GM12878 (cell line): ENCODE results near the gene CD3D.

ENCODE experiments used
- NFIC ChIP-seq: IDR thresholded peaks from 2 replicates; pipeline ENCODE4 v1.6.1; 2012; ENCODE audit warnings: low read depth, mild to moderate bottlenecking, inconsistent platforms, low read length, moderate library complexity
- SPI1 ChIP-seq: IDR thresholded peaks from 2 replicates; pipeline ENCODE4 v1.6.1; 2011; ENCODE audit warnings: low read depth, mild to moderate bottlenecking, low read length, moderate library complexity, borderline replicate concordance; ENCODE audit not compliant: insufficient read depth
- SUZ12 ChIP-seq: fragments of 200-600 bp; sonication (generic); IDR thresholded peaks from one replicate; pipeline ENCODE4 v1.6.1; 2018; ENCODE audit warnings: antibody characterized with exemption, mild to moderate bottlenecking; ENCODE audit not compliant: unreplicated experiment
- ZBED1 ChIP-seq: IDR thresholded peaks from 2 replicates; pipeline ENCODE4 v1.6.1; 2016; ENCODE audit warnings: borderline replicate concordance
- TF ChIP-seq, protein P1 (sequence below), 3 experiments: IDR thresholded peaks in 2 of 3; conservative IDR thresholded peaks in 1 of 3; 2 replicates each; pipeline ENCODE4 v1.5.1; 2011; ENCODE audit warnings: low read depth in 3 of 3, low read length in 3 of 3, mild to moderate bottlenecking in 3 of 3, control low read depth in 2 of 3, moderate library complexity in 2 of 3, inconsistent platforms in 1 of 3, mixed read lengths in 1 of 3; ENCODE audit not compliant: control insufficient read depth in 2 of 3, insufficient read depth in 1 of 3; ENCODE audit errors: extremely low read depth in 1 of 3

DNA sequence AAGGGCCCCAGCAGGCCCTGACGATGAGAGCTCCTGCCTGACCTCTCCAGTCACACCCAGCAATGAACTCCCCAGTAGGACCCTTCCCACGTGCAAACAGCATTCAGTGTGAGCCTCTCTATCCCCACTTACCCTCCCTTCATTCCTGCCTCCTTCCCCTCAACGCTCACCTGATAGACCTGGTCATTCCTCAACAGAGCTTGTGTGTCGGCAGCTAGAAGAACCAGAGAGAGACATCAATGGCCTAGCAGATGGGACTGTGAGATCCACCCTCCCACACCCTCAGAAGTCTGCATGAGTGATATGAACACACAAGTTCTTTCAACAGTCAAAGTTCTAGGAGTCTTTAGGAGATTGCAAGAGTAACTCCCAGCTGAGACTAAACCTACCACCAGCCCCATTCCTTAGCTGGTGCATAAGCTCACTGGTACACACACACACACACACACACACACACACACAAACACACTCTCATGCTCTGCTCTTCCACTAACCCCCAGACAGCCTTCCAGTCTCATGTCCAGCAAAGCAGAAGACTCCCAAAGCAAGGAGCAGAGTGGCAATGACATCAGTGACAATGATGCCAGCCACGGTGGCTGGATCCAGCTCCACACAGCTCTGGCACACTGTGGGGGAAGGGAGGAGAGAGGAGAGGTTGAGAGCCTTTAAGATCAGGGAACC lies 3.1 kb downstream of the CD3D start:
- TF ChIP-seq ZBED1 (no peak), SUZ12 (no peak), NFIC (no peak), SPI1 (no peak)
- TF ChIP-seq, protein P1, sequence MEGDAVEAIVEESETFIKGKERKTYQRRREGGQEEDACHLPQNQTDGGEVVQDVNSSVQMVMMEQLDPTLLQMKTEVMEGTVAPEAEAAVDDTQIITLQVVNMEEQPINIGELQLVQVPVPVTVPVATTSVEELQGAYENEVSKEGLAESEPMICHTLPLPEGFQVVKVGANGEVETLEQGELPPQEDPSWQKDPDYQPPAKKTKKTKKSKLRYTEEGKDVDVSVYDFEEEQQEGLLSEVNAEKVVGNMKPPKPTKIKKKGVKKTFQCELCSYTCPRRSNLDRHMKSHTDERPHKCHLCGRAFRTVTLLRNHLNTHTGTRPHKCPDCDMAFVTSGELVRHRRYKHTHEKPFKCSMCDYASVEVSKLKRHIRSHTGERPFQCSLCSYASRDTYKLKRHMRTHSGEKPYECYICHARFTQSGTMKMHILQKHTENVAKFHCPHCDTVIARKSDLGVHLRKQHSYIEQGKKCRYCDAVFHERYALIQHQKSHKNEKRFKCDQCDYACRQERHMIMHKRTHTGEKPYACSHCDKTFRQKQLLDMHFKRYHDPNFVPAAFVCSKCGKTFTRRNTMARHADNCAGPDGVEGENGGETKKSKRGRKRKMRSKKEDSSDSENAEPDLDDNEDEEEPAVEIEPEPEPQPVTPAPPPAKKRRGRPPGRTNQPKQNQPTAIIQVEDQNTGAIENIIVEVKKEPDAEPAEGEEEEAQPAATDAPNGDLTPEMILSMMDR (IDR thresholded peaks at IDR 0.05 in 2 of 3, conservative IDR thresholded peaks at IDR 0.05 in 1 of 3; ENCODE audit: control insufficient read depth in 2 of 3, extremely low read depth in 1 of 3, insufficient read depth in 1 of 3, low read depth in 3 of 3, low read length in 3 of 3), result no peak
